Activated CD4-positive, alpha-beta T cell treated with anti-CD3 and anti-CD28 coated beads, Interleukin-2, amount 50 U/mL, for 16 hours (primary cell): Measurements from ENCODE around the gene DDR1.
"Not testable (repeated sequence)": the region's sequence is repeated elsewhere in the genome, so short reads cannot be mapped to it uniquely, and the experiment has no call there.

Source experiments
- DNase-seq: peaks from one replicate; pipeline ENCODE4 v3.0.0-alpha.2; 2020

DDR1 gene

DNA sequence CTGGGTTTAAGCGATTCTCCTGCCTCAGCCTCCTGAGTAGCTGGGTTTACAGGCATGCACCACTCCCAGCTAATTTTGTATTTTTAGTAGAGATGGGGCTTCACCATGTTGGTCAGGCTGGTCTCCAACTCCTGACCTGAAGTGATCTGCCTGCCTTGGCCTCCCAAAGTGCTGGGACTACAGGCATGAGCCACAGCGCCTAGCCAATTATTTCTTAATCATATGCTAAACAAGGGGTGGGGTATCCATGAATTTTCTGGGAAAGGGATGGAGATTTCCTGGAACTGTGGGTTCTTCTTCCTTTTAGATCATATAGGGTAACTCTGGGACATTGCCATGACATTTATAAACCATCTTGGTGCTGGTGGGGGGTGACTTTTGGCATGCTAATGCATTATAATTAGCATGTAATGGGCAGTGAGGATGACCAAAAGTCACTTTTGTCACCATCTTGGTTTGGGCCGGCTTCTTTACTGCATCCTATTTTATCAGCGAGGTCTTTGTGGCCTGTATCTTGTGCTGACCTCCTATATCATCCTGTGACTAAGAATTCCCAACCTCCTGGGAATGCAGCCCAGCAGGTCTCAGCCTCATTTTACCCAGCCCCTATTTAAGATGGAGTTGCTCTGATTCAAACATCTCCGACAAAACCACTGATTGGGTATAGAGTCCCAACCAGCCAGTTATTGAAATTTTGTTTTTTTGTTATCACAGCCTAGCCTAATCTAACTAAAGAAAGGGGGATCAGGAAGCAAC, 29.9 kb upstream of the DDR1 start:
- DNase-seq, result no peak

- DNase-seq, result no peak
Measured at GRCh38 chr6:30855429-30856075, 28.8 kb upstream of the DDR1 start.

GRCh38 chr6:30857112-30857511, 27.2 kb upstream of the DDR1 start:
- DNase-seq, result no peak

- DNase-seq, result no peak
Measured at GRCh38 chr6:30857549-30857948, 26.8 kb upstream of the DDR1 start.

- DNase-seq, result not testable (repeated sequence)
Measured at GRCh38 chr6:30859726-30860125, 24.6 kb upstream of the DDR1 start.

DNA sequence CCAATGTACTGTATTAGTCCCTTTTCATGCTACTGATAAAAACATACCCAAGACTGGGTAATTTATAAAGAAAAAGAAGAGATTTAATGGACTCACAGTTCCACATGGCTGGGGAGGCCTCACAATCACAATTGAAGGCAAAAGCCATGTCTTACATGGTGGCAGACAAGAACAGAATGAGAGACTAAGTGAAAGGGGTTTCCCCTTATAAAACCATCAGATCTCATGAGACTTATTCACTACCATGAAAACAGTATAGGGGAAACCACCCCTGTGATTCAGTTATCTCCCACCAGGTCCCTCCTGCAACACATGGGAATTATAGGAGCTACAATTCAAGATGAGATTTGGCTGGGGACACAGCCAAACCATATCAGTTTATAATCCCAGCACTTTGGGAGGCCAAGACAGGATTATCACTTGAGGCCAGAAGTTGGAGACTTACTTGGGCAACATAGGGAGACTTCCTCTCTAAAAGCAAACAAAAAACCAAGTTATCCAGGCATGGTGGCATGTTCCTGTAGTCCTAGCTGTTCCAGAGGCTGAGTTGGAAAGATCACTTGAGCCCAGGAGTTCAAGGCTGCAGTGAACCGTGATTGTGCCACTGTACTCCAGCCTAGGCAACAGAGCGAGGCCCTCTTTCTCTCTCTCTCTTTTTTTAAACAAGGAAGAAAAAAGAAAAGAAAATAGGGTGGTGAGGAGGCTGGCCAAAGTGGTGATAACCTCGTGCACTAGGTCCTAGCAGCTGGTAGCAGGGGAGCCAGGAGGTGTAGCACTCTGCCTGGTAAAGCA, 22.9 kb upstream of the DDR1 start:
- DNase-seq, result no peak

- no peak for DNase-seq
Measured at GRCh38 chr6:30862156-30862875, 22.0 kb upstream of the DDR1 start.

- DNase-seq, result no peak
Measured at GRCh38 chr6:30864325-30864724, 20.0 kb upstream of the DDR1 start.

DNA sequence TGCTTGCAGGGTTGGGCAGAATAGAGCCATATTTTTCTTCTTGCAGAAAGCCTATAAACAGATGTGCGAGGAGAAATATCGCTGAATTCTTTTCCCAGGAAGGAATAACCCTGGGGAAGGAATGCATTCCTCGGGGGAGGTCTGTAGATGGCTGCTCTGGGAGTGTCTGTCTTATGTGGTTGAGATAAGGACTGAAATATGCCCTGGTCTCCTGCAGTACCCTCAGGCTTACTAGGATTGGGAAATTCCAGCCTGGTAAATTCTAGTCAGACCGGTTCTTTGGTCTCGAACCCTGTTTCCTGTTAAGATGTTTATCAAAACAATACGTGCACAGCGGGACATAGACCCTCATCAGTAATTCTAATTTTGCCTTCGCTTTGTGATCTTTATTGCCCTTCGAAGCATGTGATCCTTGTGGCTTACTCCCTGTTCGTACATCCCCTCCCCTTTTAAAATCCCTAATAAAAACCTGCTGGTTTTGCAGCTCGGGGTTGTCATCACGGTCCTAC, 15.0 kb upstream of the DDR1 start:
- not testable (repeated sequence) for DNase-seq

DNA sequence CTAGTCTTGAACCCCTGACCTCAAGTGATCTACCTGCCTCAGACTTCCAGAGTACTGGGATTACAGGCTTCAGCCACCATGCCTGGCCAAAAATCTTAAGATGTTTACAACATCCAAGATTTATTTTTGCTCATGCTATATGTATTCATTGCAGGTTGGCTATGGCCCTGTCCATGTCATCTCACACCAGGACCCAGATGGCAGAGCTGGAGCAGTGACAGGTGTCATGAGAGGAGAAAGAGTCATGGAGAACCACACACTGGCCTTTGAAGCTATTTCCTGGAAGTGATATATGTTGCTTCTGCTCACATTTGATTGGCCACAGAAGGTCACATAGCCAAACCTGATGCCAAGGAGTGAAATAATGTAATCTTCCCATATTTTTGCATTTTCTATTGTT, 13.8 kb upstream of the DDR1 start:
- DNase-seq, result no peak

DNA sequence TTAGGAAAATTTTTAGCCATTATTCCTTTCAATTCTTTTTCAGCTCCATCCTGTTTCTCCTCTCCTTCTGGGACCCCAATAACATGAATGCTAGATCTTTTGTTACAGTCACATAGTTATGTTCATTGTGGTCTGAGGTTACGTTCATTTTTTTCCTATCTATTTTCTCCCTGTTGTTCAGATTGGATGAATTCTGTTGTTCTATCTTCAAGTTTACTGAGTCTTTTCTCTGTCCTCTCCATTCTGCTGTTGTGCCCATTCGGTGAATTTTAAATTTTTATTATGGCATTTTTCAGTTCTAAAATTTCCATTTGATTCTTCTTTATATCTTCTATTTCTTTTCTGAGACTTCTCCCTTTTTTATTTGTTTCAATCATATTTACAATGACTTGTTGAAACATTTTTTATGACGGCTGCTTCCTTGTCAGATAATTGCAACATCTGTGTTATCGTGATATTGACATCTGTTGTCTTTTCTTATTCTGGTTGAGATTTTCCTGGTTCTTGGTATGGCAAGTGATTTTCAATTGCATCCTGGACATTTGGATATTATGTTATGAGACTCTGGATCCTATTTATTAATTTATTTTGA, 12.6 kb upstream of the DDR1 start:
- DNase-seq, result no peak

GRCh38 chr6:30873137-30873640, 11.1 kb upstream of the DDR1 start:
- DNase-seq, result no peak

- not testable (repeated sequence) for DNase-seq
Measured at GRCh38 chr6:30873795-30874194, 10.5 kb upstream of the DDR1 start.

DNA sequence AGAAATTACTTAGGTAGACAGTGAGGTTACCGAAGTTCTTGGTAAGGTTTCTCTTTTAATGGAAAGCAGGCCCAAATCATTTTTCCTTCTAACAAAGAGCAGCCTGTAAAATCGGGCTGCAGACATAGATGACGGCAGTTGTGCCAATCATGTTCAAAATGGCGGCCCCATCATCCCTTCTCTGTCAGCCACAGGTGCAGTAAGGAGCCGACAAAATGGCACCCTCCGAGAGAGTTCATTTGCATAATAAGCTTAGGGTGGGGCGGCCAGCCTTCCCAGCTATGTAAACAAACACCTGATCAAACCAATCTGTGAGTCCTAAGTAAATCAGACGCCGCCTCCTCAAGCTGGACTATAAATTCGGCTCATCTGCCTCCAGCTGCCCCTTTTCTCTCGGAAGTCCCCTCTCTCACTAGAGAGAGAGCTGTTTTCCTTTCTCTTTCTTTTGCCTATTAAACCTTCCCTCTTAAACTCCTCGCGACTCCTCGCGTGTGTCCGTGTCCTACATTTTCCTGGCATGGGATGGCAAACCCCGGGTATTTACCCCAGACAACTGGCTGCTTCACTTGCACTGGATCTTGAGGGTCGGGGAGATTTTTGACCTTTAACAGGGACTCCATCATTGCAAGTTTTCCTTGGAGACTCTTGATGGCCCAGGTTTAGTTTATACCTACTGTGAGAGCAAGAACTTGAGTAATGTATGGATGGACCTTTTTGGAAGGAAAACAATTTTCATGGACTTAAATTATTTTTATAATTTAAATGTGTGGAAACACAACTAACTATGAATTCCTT, 8.9 kb upstream of the DDR1 start:
- no peak for DNase-seq

DNA sequence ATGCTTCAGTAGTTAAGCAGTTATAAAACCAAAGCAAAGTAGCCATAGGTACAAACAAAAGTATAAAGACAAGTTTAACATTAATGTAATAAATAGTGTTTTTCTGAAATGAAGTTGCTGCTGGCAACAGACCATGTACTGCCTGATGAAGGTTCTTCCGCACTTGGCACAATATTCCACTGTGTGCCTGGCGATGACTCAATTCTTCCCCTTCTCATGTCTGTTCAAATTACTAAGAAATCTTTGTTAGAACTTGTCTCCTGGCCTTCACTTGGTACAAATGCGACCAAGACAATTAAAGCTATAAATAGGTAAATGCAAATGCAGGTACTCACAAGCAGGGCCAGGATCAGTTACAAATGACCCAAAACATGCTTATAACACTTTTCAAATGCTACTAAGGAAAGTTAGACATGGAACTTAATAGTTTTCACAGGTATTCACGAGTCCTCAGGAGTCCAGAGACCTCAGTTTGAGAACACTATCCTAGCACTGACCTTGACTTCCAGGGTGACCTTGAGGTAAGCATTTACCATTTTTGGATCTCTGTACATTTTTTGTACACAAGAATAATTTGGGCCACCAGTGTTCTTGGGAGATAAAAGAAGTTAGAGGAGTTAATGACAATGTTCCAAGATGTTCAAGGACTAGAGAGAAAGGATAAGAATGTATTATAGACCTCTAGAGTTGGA, 8.1 kb upstream of the DDR1 start:
- peak; percentile 14 for DNase-seq

DNA sequence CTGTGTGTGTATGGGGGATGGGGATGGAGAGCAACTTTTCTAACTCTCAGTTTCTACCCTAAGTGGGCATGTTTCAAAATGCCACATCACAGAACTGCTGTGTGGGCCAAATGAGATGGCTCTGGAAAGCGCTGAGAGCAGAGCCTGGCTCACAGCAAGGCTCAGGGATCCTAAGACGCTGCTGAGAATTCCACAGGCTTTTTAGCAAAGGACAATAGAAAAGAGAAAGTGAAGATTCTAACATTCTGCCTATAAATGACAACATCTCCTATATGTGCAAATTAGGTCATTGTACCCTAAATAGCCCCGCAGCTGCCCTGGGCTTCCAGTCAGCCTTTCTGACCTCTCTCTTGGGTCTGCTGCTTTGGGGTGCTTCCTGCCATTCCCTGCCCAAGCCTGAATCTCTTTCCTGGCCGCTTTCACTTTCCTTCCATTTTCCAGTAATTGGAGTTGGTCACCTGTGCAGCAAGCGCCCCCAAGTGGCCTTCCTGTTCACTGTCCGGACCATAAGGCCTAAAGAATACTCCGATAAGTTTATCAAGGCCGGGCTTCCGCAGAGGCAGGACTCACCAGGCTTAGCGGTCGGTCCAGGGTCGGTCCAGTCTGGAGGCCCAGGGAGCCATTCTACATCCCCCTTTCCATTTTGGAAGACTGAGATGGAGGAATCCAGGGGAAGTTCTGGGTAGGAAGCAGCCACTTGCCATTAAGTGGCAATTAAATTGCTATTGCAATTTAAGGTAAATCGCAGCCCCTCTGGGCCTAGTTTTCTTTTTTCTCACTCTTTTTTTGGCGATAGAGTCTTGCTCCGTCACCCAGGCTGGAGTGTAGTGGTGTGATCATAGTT, 6.7 kb upstream of the DDR1 start:
- DNase-seq, result peak; percentile 80

DNA sequence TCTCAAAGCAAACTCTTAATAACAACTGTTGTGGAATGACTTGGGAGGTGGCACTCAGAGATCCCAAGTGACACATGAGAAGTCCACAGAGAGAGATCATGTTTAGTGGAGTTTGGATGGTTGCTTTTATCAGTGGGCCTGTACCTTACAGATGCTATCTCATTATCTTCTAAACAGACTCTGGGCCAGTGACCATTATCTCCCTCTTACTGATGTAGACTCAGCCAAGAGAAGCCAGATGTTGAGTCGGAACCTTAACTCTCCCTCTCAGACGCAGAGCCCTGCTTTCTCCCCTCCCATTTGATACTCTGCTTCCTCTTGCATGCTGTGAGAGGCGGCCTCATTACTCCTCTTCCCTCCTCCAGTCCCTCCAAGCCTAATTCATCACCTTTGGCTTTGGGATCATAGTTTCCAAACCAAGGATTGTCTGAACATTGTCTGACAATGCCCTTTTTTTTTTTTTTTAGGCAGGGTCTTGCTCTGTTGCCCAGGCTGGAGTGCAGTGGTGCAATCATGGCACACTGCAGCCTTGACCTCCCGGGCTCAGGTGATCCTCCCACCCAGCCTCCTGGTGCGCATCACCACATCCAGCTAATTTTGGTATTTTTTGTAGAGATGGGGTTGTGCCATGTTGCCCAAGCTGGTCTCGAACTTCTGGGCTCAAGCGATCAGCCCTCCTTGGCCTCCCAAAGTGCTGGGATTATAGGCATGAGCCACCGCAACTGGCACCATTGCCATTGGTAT, 4.5 kb upstream of the DDR1 start:
- DNase-seq, result no peak

GRCh38 chr6:30880698-30881252, 3.5 kb upstream of the DDR1 start:
- DNase-seq, result no peak
